Panc1 (cell line): Measurements from ENCODE around the gene PTK7. TPM values are rescaled to one million over a fixed set of nuclear protein-coding genes. Genes with fewer than 3 reads are reported as not detected.

Source experiments
- ATAC-seq: fragments of 200-7000 bp; cut with Tn5 transposase; 2 replicates; pipeline ENCODE4 v1.9.1; 2020; ENCODE audit warnings: mild to moderate bottlenecking, moderate library complexity
- BruUV-seq: library from RNA; stranded (reverse); fragments of 400-500 nt; replicated peaks from 2 replicates; lab custom pipeline; 2021; lab: Mats Ljungman, UMichigan
- CTCF ChIA-PET: fragments of 300-600 bp; sonication (Branson Sonifier 250); formaldehyde crosslinking; loops from one replicate; lab custom pipeline; 2022; ENCODE audit warnings: antibody characterized with exemption; lab: Charles Lee
- POLR2A ChIA-PET: fragments of 300-600 bp; sonication (Branson Sonifier 250); formaldehyde crosslinking; loops from one replicate; lab custom pipeline; 2022; ENCODE audit warnings: antibody characterized with exemption; lab: Charles Lee
- DNase-seq: peaks from one replicate; pipeline ENCODE4 v3.0.0-alpha.2; 2010; ENCODE audit warnings: low read depth, low spot score
- H3K27ac ChIP-seq: 2 replicates; pipeline ENCODE4 v1.5.1; 2011; ENCODE audit warnings: mild to moderate bottlenecking, low read length, inconsistent platforms
- H3K27me3 ChIP-seq: fragments of 200-500 bp; sonication (Bioruptor generic); 2 replicates; pipeline ENCODE4 v1.6.0; 2014; ENCODE audit warnings: low read length, inconsistent platforms; ENCODE audit not compliant: control insufficient read depth, insufficient read depth
- H3K36me3 ChIP-seq: fragments of 200-500 bp; sonication (Bioruptor generic); 2 replicates; pipeline ENCODE4 v1.5.1; 2014; ENCODE audit warnings: inconsistent platforms, mild to moderate bottlenecking, low read length, moderate library complexity; ENCODE audit not compliant: control insufficient read depth, insufficient read depth
- H3K4me1 ChIP-seq: 2 replicates; pipeline ENCODE4 v1.5.1; 2011; ENCODE audit warnings: inconsistent platforms, mild to moderate bottlenecking, low read length, moderate library complexity; ENCODE audit not compliant: control insufficient read depth, insufficient read depth
- H3K4me3 ChIP-seq, 2 experiments: 2 replicates each; pipeline ENCODE4 v1.5.1; 2011 to 2012; ENCODE audit warnings: low read depth in 2 of 2, low read length in 2 of 2, mild to moderate bottlenecking in 2 of 2, inconsistent platforms in 1 of 2, moderate library complexity in 1 of 2
- H3K9me3 ChIP-seq: fragments of 200-500 bp; sonication (Bioruptor generic); 2 replicates; pipeline ENCODE4 v1.5.1; 2014; ENCODE audit warnings: low read depth, mild to moderate bottlenecking, inconsistent platforms, low read length, moderate library complexity; ENCODE audit not compliant: control insufficient read depth, insufficient read depth
- POLR2AphosphoS5 ChIP-seq: IDR thresholded peaks from 2 replicates; pipeline ENCODE4 v1.6.1; 2012; ENCODE audit warnings: mild to moderate bottlenecking, low read depth, low read length, moderate library complexity
- SIN3A ChIP-seq: IDR thresholded peaks from 2 replicates; pipeline ENCODE4 v1.6.1; 2012; ENCODE audit warnings: low read depth, mild to moderate bottlenecking, low read length, moderate library complexity, borderline replicate concordance; ENCODE audit not compliant: insufficient read depth
- TCF7L2 ChIP-seq: IDR thresholded peaks from 2 replicates; pipeline ENCODE4 v1.6.1; 2011; ENCODE audit warnings: mild to moderate bottlenecking, low read depth, low read length, inconsistent platforms
- in situ Hi-C: cut with HindIII; loops from 2 replicates; pipeline ENCODE4 v1.10.0; 2016; ENCODE audit warnings: low sequenced_read_pairs, low pct_unique_long_range_greater_than_20kb
- intact Hi-C: fragments of 100-400 bp; cut with micrococcal nuclease; formaldehyde crosslinking; loops from one replicate; pipeline ENCODE4 v1.10.0; 2022; ENCODE audit not compliant: unreplicated experiment
- total RNA-seq: library from RNA; stranded (reverse); gene quantifications from one replicate; pipeline ENCODE4 v1.2.1, GENCODE V29; 2021; ENCODE audit not compliant: unreplicated experiment
- TF ChIP-seq, protein P1 (sequence below), 2 experiments: IDR thresholded peaks; 2 replicates each; pipeline ENCODE4 v1.6.1; 2011 to 2012; ENCODE audit warnings: low read depth in 2 of 2, control low read depth in 1 of 2, low read length in 1 of 2, mild to moderate bottlenecking in 1 of 2, moderate library complexity in 1 of 2; ENCODE audit not compliant: insufficient read depth in 1 of 2
- TF ChIP-seq, protein P2 (sequence below): fragments of 450-650 bp; IDR thresholded peaks from 2 replicates; pipeline ENCODE4 v1.5.1; 2017; ENCODE audit warnings: mild to moderate bottlenecking

PTK7 gene
- total RNA-seq, 1 experiment from 2014 or later = 240 TPM

DNA sequence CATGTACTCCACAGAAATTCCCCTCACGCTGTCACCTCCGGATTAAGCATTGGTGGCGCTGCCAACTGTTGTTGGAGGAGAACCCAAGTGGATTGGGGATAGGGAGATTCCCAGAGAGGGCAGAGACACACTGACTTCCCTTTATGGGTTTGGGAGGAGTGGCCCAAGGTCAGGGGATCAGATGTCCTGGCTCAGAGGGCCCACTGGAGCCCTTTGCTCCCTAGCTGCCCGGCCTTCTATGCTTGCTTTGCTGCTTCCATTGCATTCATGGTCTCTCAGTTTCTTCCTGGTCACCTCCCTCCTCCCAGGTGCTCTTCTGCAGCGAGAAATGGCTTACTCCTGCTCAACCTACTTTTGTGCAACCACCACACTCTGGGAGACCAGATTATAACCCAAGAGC lies 120.2 kb downstream of the PTK7 start:
- intact Hi-C loops = no loop called here
- Histone ChIP-seq H3K27ac (no peak overlapping the region), H3K4me1 (no peaks in the 10 kb centered on the region), H3K9me3 (no peaks in the 10 kb centered on the region), H3K4me3 (no peak overlapping the region), H3K36me3 (no peaks in the 10 kb centered on the region; the same call in 1 of the 2 replicates), H3K27me3 (no peaks in the 10 kb centered on the region)
- in situ Hi-C loops = no loop called here
- ChIA-PET POLR2A (no interaction called here), CTCF (no interaction called here)
- ATAC-seq = no peak
- BruUV-seq = no TSS peak
- TF ChIP-seq, protein P1, sequence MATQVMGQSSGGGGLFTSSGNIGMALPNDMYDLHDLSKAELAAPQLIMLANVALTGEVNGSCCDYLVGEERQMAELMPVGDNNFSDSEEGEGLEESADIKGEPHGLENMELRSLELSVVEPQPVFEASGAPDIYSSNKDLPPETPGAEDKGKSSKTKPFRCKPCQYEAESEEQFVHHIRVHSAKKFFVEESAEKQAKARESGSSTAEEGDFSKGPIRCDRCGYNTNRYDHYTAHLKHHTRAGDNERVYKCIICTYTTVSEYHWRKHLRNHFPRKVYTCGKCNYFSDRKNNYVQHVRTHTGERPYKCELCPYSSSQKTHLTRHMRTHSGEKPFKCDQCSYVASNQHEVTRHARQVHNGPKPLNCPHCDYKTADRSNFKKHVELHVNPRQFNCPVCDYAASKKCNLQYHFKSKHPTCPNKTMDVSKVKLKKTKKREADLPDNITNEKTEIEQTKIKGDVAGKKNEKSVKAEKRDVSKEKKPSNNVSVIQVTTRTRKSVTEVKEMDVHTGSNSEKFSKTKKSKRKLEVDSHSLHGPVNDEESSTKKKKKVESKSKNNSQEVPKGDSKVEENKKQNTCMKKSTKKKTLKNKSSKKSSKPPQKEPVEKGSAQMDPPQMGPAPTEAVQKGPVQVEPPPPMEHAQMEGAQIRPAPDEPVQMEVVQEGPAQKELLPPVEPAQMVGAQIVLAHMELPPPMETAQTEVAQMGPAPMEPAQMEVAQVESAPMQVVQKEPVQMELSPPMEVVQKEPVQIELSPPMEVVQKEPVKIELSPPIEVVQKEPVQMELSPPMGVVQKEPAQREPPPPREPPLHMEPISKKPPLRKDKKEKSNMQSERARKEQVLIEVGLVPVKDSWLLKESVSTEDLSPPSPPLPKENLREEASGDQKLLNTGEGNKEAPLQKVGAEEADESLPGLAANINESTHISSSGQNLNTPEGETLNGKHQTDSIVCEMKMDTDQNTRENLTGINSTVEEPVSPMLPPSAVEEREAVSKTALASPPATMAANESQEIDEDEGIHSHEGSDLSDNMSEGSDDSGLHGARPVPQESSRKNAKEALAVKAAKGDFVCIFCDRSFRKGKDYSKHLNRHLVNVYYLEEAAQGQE (IDR thresholded peaks at IDR 0.05; ENCODE audit: insufficient read depth in 1 of 2, low read depth in 2 of 2, low read length in 1 of 2) = no peak
- TF ChIP-seq SIN3A (no peak), POLR2AphosphoS5 (no peak), TCF7L2 (no peak)
- TF ChIP-seq, protein P2, sequence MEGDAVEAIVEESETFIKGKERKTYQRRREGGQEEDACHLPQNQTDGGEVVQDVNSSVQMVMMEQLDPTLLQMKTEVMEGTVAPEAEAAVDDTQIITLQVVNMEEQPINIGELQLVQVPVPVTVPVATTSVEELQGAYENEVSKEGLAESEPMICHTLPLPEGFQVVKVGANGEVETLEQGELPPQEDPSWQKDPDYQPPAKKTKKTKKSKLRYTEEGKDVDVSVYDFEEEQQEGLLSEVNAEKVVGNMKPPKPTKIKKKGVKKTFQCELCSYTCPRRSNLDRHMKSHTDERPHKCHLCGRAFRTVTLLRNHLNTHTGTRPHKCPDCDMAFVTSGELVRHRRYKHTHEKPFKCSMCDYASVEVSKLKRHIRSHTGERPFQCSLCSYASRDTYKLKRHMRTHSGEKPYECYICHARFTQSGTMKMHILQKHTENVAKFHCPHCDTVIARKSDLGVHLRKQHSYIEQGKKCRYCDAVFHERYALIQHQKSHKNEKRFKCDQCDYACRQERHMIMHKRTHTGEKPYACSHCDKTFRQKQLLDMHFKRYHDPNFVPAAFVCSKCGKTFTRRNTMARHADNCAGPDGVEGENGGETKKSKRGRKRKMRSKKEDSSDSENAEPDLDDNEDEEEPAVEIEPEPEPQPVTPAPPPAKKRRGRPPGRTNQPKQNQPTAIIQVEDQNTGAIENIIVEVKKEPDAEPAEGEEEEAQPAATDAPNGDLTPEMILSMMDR = no peak
- DNase-seq = no peak

DNA sequence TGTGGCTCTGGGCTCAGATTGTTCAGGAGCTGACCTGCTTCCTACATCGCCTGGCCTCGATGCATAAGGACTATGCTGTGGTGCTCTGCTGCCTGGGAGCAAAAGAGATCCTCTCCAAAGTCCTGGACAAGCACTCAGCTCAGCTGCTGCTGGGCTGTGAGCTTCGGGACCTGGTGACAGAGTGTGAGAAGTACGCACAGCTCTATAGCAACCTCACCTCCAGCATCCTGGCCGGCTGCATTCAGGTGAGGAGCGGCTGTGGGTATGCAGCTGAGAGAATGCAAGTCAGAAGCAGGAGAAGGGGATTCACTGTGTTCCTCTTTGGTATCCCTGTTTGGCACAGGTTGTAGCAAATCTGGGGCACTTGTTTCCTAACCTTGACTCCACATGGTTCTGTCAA lies 123.8 kb downstream of the PTK7 start:
- ChIA-PET CTCF (interaction anchor here (0.6 kb wide), 1 partner anchor 114 kb away, joined by 3 read pairs; no protein-coding TSS in a partner anchor), POLR2A (no interaction called here)
- in situ Hi-C loops (no loop called here), intact Hi-C loops (no loop called here)
- no peaks in the 10 kb centered on the region for H3K9me3 ChIP-seq
- H3K4me3 ChIP-seq = no peak overlapping the region
- TF ChIP-seq, protein P2 = no peak
- TF ChIP-seq SIN3A (no peak), TCF7L2 (no peak), POLR2AphosphoS5 (no peak)
- TF ChIP-seq, protein P1 (IDR thresholded peaks at IDR 0.05; ENCODE audit: insufficient read depth in 1 of 2, low read depth in 2 of 2, low read length in 1 of 2) = no peak
- no peak for DNase-seq
- ATAC-seq = no peak
- H3K27ac ChIP-seq = no peak overlapping the region
- H3K4me1 ChIP-seq = no peaks in the 10 kb centered on the region
- BruUV-seq = no TSS peak
- H3K27me3 ChIP-seq = no peaks in the 10 kb centered on the region
- no peaks in the 10 kb centered on the region; the same call in 1 of the 2 replicates for H3K36me3 ChIP-seq
